GM23338 (cell line): ENCODE results near the gene TNIP3. TPM values are rescaled to one million over a fixed set of nuclear protein-coding genes. Genes with fewer than 3 reads are reported as not detected.

Experiments
- ATAC-seq: fragments of 200-7000 bp; cut with Tn5 transposase; 3 replicates; pipeline ENCODE4 v1.9.1; 2020
- DNase-seq: peaks from one replicate; pipeline ENCODE4 v3.0.0-alpha.2; 2015; ENCODE audit warnings: low spot score
- H2AFZ ChIP-seq: fragments of 200-600 bp; sonication (generic); 2 replicates; pipeline ENCODE4 v1.8.0; 2016; ENCODE audit warnings: antibody characterized with exemption, mild to moderate bottlenecking, moderate library complexity
- H3F3A ChIP-seq: fragments of 200-600 bp; sonication (generic); replicated peaks from 2 replicates; pipeline ENCODE4 v1.8.0; 2017; ENCODE audit warnings: antibody characterized with exemption, mixed run types, low read depth
- H3K27ac ChIP-seq: fragments of 200-600 bp; sonication (generic); 2 replicates; pipeline ENCODE4 v1.6.1; 2016; ENCODE audit warnings: low read depth
- H3K27me3 ChIP-seq: fragments of 200-600 bp; sonication (generic); 2 replicates; pipeline ENCODE4 v1.8.0; 2016; ENCODE audit warnings: mild to moderate bottlenecking, mixed run types, moderate library complexity; ENCODE audit not compliant: insufficient read depth
- H3K36me3 ChIP-seq: fragments of 200-600 bp; sonication (generic); 2 replicates; pipeline ENCODE4 v1.8.0; 2016; ENCODE audit warnings: mild to moderate bottlenecking; ENCODE audit not compliant: insufficient read depth
- H3K4me1 ChIP-seq: fragments of 200-600 bp; sonication (generic); 2 replicates; pipeline ENCODE4 v1.8.0; 2016; ENCODE audit warnings: mild to moderate bottlenecking, moderate library complexity; ENCODE audit not compliant: insufficient read depth
- H3K4me2 ChIP-seq: fragments of 200-600 bp; sonication (generic); 2 replicates; pipeline ENCODE4 v1.7.1; 2017; ENCODE audit warnings: mixed run types
- H3K4me3 ChIP-seq: fragments of 200-600 bp; sonication (generic); 2 replicates; pipeline ENCODE4 v1.6.1; 2016; ENCODE audit warnings: mixed run types
- H3K79me2 ChIP-seq: fragments of 200-600 bp; sonication (generic); replicated peaks from 2 replicates; pipeline ENCODE4 v1.8.0; 2017; ENCODE audit warnings: mild to moderate bottlenecking; ENCODE audit not compliant: insufficient read depth
- H3K9me2 ChIP-seq: fragments of 200-600 bp; sonication (generic); 2 replicates; pipeline ENCODE4 v1.8.0; 2017; ENCODE audit not compliant: insufficient read depth
- H4K20me1 ChIP-seq: fragments of 200-600 bp; sonication (generic); replicated peaks from 2 replicates; pipeline ENCODE4 v1.8.0; 2017; ENCODE audit warnings: mild to moderate bottlenecking; ENCODE audit not compliant: insufficient read depth
- H3K27ac Mint-ChIP-seq: 2 replicates; pipeline ENCODE4 v1.8.0; 2020; ENCODE audit warnings: inconsistent platforms, mild to moderate bottlenecking, moderate library complexity, mixed read lengths
- H3K27me3 Mint-ChIP-seq: 3 replicates; pipeline ENCODE4 v1.8.0; 2022; ENCODE audit warnings: low read depth, mild to moderate bottlenecking, moderate library complexity, mixed read lengths, inconsistent platforms; ENCODE audit not compliant: insufficient read depth, poor library complexity
- H3K36me3 Mint-ChIP-seq: 3 replicates; pipeline ENCODE4 v1.8.0; 2021; ENCODE audit warnings: low read depth, mild to moderate bottlenecking, inconsistent platforms, moderate library complexity, mixed read lengths
- H3K4me1 Mint-ChIP-seq: 3 replicates; pipeline ENCODE4 v1.8.0; 2020; ENCODE audit warnings: mild to moderate bottlenecking, inconsistent platforms, mixed read lengths
- H3K4me3 Mint-ChIP-seq: 3 replicates; pipeline ENCODE4 v1.8.0; 2021; ENCODE audit warnings: moderate library complexity, mild to moderate bottlenecking, inconsistent platforms, mixed read lengths
- H3K9me3 Mint-ChIP-seq: 3 replicates; pipeline ENCODE4 v1.8.0; 2020; ENCODE audit warnings: moderate library complexity, mild to moderate bottlenecking, inconsistent platforms, mixed read lengths
- CREB1 ChIP-seq: fragments of 250-450 bp; sonication (Bioruptor Pico); IDR thresholded peaks from 2 replicates; pipeline ENCODE4 v1.5.0; 2020; ENCODE audit warnings: low read depth, mild to moderate bottlenecking, moderate library complexity
- CTCF ChIP-seq, 2 experiments: fragments of 200-600 bp in 1 of 2; sonication (generic) in 1 of 2; conservative IDR thresholded peaks; 2 replicates each; pipeline versions ENCODE4 v1.5.1 to v1.6.1; 2016 to 2017; ENCODE audit warnings: antibody characterized with exemption in 2 of 2, low read depth in 2 of 2, mild to moderate bottlenecking in 2 of 2, moderate library complexity in 1 of 2
- ETS1 ChIP-seq: IDR thresholded peaks from 2 replicates; pipeline ENCODE4 v1.6.1; 2016; ENCODE audit warnings: antibody characterized with exemption
- EZH2 ChIP-seq: fragments of 200-600 bp; sonication (generic); IDR thresholded peaks from one replicate; pipeline ENCODE4 v1.8.0; 2017; ENCODE audit warnings: antibody characterized with exemption, mild to moderate bottlenecking, low read depth; ENCODE audit not compliant: unreplicated experiment
- EZH2phosphoT487 ChIP-seq: fragments of 200-600 bp; sonication (generic); IDR thresholded peaks from one replicate; pipeline ENCODE4 v1.8.1; 2018; ENCODE audit warnings: antibody characterized with exemption; ENCODE audit not compliant: unreplicated experiment
- JUNB ChIP-seq: IDR thresholded peaks from one replicate; pipeline ENCODE4 v1.6.1; 2016; ENCODE audit warnings: antibody characterized with exemption; ENCODE audit not compliant: unreplicated experiment
- NANOG ChIP-seq: IDR thresholded peaks from 2 replicates; pipeline ENCODE4 v1.6.1; 2016; ENCODE audit warnings: antibody characterized with exemption, borderline replicate concordance
- POLR2AphosphoS5 ChIP-seq: IDR thresholded peaks from 2 replicates; pipeline ENCODE4 v1.6.1; 2016; ENCODE audit warnings: antibody characterized with exemption, low read depth
- REST ChIP-seq: IDR thresholded peaks from one replicate; pipeline ENCODE4 v1.6.1; 2018; ENCODE audit warnings: antibody characterized with exemption; ENCODE audit not compliant: unreplicated experiment
- ZNF114 ChIP-seq: fragments of 250-450 bp; sonication (Bioruptor Pico); IDR thresholded peaks from 2 replicates; pipeline ENCODE4 v1.5.0; 2020; ENCODE audit warnings: mild to moderate bottlenecking, moderate library complexity
- ZNF331 ChIP-seq: fragments of 250-450 bp; sonication (Bioruptor Pico); IDR thresholded peaks from 2 replicates; pipeline ENCODE4 v1.5.0; 2020; ENCODE audit warnings: low read depth, mild to moderate bottlenecking, moderate library complexity
- ZNF462 ChIP-seq: fragments of 250-450 bp; sonication (Bioruptor Pico); IDR thresholded peaks from 2 replicates; pipeline ENCODE4 v1.5.0; 2020; ENCODE audit warnings: mild to moderate bottlenecking, moderate library complexity
- polyA plus RNA-seq: library from polyadenylated mRNA; unstranded; fragments of >200 nt; fragmentation: Nextera tagmentation; extraction: Ambion mirVana; gene quantifications from 2 replicates; pipeline ENCODE4 v1.2.1, GENCODE V29; 2016
- total RNA-seq: library from RNA; depleted of rRNA; stranded (reverse); fragments of >200 nt; shearing (Covaris generic); gene quantifications from 2 replicates; pipeline ENCODE4 v1.2.3, GENCODE V29; 2014

Gene TNIP3
- total and polyA plus RNA-seq, 2 experiments from 2014 or later, result not detected

- TF ChIP-seq ETS1, result no peak
Observed at GRCh38 chr4:121091941-121092340, 72.2 kb downstream of the TNIP3 start (continued).

- no peak overlapping the region for H3K4me3 Mint-ChIP-seq
- Histone ChIP-seq H3K9me2 (no peaks in the 10 kb centered on the region), H3K4me1 (no peaks in the 10 kb centered on the region), H3K27ac (no peak overlapping the region), H3K27me3 (no peaks in the 10 kb centered on the region), H3K4me3 (no peak overlapping the region), H2AFZ (no peak overlapping the region), H3K79me2 (no peaks in the 10 kb centered on the region), H4K20me1 (no peaks in the 10 kb centered on the region), H3F3A (no peaks in the 10 kb centered on the region), H3K36me3 (no peaks in the 10 kb centered on the region), H3K4me2 (no peak overlapping the region)
- ATAC-seq, result no peak
- H3K4me1 Mint-ChIP-seq, result no peaks in the 10 kb centered on the region; the same call in 2 of the 3 replicates
- no peak for DNase-seq
- no peaks in the 10 kb centered on the region for H3K36me3 Mint-ChIP-seq
- no peaks in the 10 kb centered on the region for H3K9me3 Mint-ChIP-seq
- no peak overlapping the region for H3K27ac Mint-ChIP-seq
- H3K27me3 Mint-ChIP-seq, result no peaks in the 10 kb centered on the region
- TF ChIP-seq NANOG, result no peak
- TF ChIP-seq CTCF (conservative IDR thresholded peaks at IDR 0.05; ENCODE audit: low read depth in 2 of 2), result no peak
- TF ChIP-seq REST, result no peak
- no peak for TF ChIP-seq EZH2phosphoT487
- no peak for TF ChIP-seq ZNF462 (CRISPR knock-in tag)
- TF ChIP-seq ZNF114 (CRISPR knock-in tag), result no peak
- no peak for TF ChIP-seq ETS1
- no peak for TF ChIP-seq POLR2AphosphoS5
- TF ChIP-seq ZNF331, result no peak
- TF ChIP-seq JUNB, result no peak
- no peak for TF ChIP-seq CREB1
- TF ChIP-seq EZH2, result no peak
Observed at GRCh38 chr4:121088867-121089266, 75.3 kb downstream of the TNIP3 start.
